GDM1 (cell line): ENCODE results near the gene GADD45A.

ENCODE experiments used
- DNase-seq: peaks from one replicate; lab custom pipeline; 2025; lab: John Stamatoyannopoulos, UW

GADD45A gene

GRCh38 chr1:67689267-67690017, 4.4 kb downstream of the GADD45A start:
- no peak for DNase-seq

GRCh38 chr1:67690018-67690363, 5.0 kb downstream of the GADD45A start:
- DNase-seq: no peak

- DNase-seq: no peak
These were observed 5.4 kb downstream of the GADD45A start for GRCh38 chr1:67690411-67690810.

- no peak for DNase-seq
These were observed 6.7 kb downstream of the GADD45A start for GRCh38 chr1:67691712-67692111.

GRCh38 chr1:67695963-67696362, 11.0 kb downstream of the GADD45A start:
- DNase-seq: no peak

GRCh38 chr1:67696708-67697107, 11.7 kb downstream of the GADD45A start:
- no peak for DNase-seq

GRCh38 chr1:67700220-67700619, 15.2 kb downstream of the GADD45A start:
- no peak for DNase-seq

GRCh38 chr1:67700692-67701410, 15.8 kb downstream of the GADD45A start:
- DNase-seq: no peak

- DNase-seq: no peak
These were observed 16.9 kb downstream of the GADD45A start for GRCh38 chr1:67701876-67702275.

- no peak for DNase-seq
These were observed 19.4 kb downstream of the GADD45A start for GRCh38 chr1:67704351-67704750.

- DNase-seq: no peak
These were observed 20.9 kb downstream of the GADD45A start for GRCh38 chr1:67705735-67706453.

- DNase-seq: no peak
These were observed 23.6 kb downstream of the GADD45A start for GRCh38 chr1:67708606-67709005.

GRCh38 chr1:67710417-67710816, 25.4 kb downstream of the GADD45A start:
- no peak for DNase-seq

GRCh38 chr1:67711158-67711854, 26.3 kb downstream of the GADD45A start:
- DNase-seq: no peak

GRCh38 chr1:67711855-67712212, 26.8 kb downstream of the GADD45A start:
- DNase-seq: no peak

GRCh38 chr1:67713057-67713846, 28.3 kb downstream of the GADD45A start:
- DNase-seq: no peak

- no peak for DNase-seq
These were observed 30.8 kb downstream of the GADD45A start for GRCh38 chr1:67715819-67716218.

- no peak for DNase-seq
These were observed 31.8 kb downstream of the GADD45A start for GRCh38 chr1:67716800-67717199.

GRCh38 chr1:67717876-67718275, 32.9 kb downstream of the GADD45A start:
- DNase-seq: no peak

GRCh38 chr1:67719329-67720196, 34.6 kb downstream of the GADD45A start:
- no peak for DNase-seq

- DNase-seq: no peak
These were observed 36.1 kb downstream of the GADD45A start for GRCh38 chr1:67721112-67721511.
